ENCODE data around the gene SSTR3. TPM values are rescaled to one million over a fixed set of nuclear protein-coding genes. Genes with fewer than 3 reads are reported as not detected.

The SSTR3 gene
- total RNA-seq, 1 donor from 2014 or later, result not detected

- intact Hi-C loops (cut with DNase I), result no loop called here
Measured at GRCh38 chr22:37231406-37232139, 19.3 kb upstream of the SSTR3 start.

GRCh38 chr22:37230673-37231405 lies 18.6 kb upstream of the SSTR3 start:
- no peak for ATAC-seq
- no peak for DNase-seq (ENCODE audit: missing footprints)
- intact Hi-C loops (cut with DNase I), result no loop called here

More at GRCh38 chr22:37231406-37232139, 19.3 kb upstream of the SSTR3 start:
- ATAC-seq, result no peak
- DNase-seq (ENCODE audit: missing footprints), result no peak

GRCh38 chr22:37229805-37230672 lies 17.8 kb upstream of the SSTR3 start:
- intact Hi-C loops (cut with DNase I), result no loop called here
- ATAC-seq (peak; percentile 61), DNase-seq (ENCODE audit: missing footprints) (peak; percentile 83)

- DNase-seq (ENCODE audit: missing footprints) (no peak), ATAC-seq (peak; percentile 14)
- intact Hi-C loops (cut with DNase I), result no loop called here
Measured at GRCh38 chr22:37229012-37229804, 16.9 kb upstream of the SSTR3 start.

GRCh38 chr22:37228106-37229011 lies 16.1 kb upstream of the SSTR3 start:
- peak; percentile 20 for ATAC-seq
- intact Hi-C loops (cut with DNase I), result no loop called here
- DNase-seq (ENCODE audit: missing footprints), result no peak

GRCh38 chr22:37226514-37226913 lies 14.2 kb upstream of the SSTR3 start:
- intact Hi-C loops (cut with DNase I), result no loop called here

GRCh38 chr22:37226087-37226486 lies 13.8 kb upstream of the SSTR3 start:
- intact Hi-C loops (cut with DNase I), result no loop called here
- DNase-seq (ENCODE audit: missing footprints), result no peak
- ATAC-seq, result no peak

More at GRCh38 chr22:37226514-37226913, 14.2 kb upstream of the SSTR3 start:
- DNase-seq (ENCODE audit: missing footprints) (no peak), ATAC-seq (no peak)

GRCh38 chr22:37225481-37225880 lies 13.2 kb upstream of the SSTR3 start:
- intact Hi-C loops (cut with DNase I), result no loop called here
- DNase-seq (ENCODE audit: missing footprints) (no peak), ATAC-seq (no peak)

- intact Hi-C loops (cut with DNase I), result no loop called here
- ATAC-seq, result no peak
- no peak for DNase-seq (ENCODE audit: missing footprints)
Measured at GRCh38 chr22:37224757-37225420, 12.6 kb upstream of the SSTR3 start.

- ATAC-seq (no peak), DNase-seq (ENCODE audit: missing footprints) (no peak)
- intact Hi-C loops (cut with DNase I), result no loop called here
Measured at GRCh38 chr22:37223965-37224551, 11.8 kb upstream of the SSTR3 start.

- ATAC-seq (no peak), DNase-seq (ENCODE audit: missing footprints) (no peak)
- intact Hi-C loops (cut with DNase I), result no loop called here
Measured at GRCh38 chr22:37222440-37222971, 10.2 kb upstream of the SSTR3 start.

GRCh38 chr22:37221424-37222333 lies 9.4 kb upstream of the SSTR3 start:
- DNase-seq (ENCODE audit: missing footprints) (no peak), ATAC-seq (no peak)
- intact Hi-C loops (cut with DNase I), result no loop called here

GRCh38 chr22:37220543-37220981 lies 8.3 kb upstream of the SSTR3 start:
- ATAC-seq (no peak), DNase-seq (ENCODE audit: missing footprints) (no peak)
- intact Hi-C loops (cut with DNase I), result no loop called here

- ATAC-seq, result no peak
- DNase-seq (ENCODE audit: missing footprints), result no peak
- intact Hi-C loops (cut with DNase I), result no loop called here
Measured at GRCh38 chr22:37219533-37219932, 7.3 kb upstream of the SSTR3 start.

- DNase-seq (ENCODE audit: missing footprints), result no peak
- intact Hi-C loops (cut with DNase I), result no loop called here
- ATAC-seq, result no peak
Measured at GRCh38 chr22:37218771-37219411, 6.6 kb upstream of the SSTR3 start.

All from Right ventricle myocardium inferior (tissue), 1 donor.